ENCODE measurements around the gene PACRG. TPM values are rescaled to one million over a fixed set of nuclear protein-coding genes. Genes with fewer than 3 reads are reported as not detected.

Gene PACRG
- total and polyA plus RNA-seq, 2 of the 8 experiments (the other 6 are each of a cell fraction or from before 2014, with no cell fraction given) = 0.44 to 0.54 TPM

DNA sequence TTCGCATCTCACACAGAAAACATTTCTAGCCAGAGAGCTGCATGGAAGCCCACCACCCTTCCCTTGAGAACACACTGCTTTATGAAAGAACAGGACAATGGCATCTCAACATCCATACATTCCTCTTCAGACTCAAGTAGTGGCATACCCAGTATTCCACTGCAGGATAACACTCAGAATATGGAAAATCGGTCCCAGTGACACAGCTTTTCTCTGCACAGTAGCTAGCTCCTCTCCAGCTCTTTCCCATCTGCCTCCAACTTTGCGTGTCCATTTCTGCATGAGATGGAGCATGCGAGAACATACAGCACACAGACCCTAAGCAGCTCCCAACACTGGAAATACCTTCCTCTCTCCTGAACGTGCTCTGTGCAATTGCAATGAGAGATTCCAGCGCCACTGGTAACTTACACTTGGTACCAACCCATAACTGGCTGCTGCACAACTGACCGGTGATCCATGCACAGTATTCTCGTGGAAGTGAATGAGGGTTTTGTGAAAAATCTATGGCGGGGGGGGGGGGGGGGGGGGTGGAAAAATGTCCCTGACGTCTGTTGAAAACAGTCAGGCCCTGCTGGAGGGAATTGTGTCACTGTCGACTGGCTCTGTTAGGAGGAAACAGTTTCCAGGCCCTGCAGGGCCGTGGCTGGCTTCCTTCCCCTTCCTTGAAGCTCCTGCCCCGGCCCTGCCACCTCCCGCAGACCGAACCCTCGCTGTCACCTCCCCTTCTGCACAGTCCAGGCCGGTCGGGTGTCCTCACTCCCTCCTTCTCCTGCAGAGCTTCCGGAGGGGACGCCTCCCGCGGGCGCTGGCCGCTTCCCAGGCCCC lies 420.9 kb downstream of the PACRG start (continued):
- no peak for TF ChIP-seq JUND (IDR thresholded peaks at IDR 0.05; ENCODE audit: low read length)
- TF ChIP-seq SUZ12 (IDR thresholded peaks at IDR 0.05; ENCODE audit: low read length) = no peak
- TF ChIP-seq E2F6 (IDR thresholded peaks at IDR 0.05) = no peak
- no peak for TF ChIP-seq POLR2A (IDR thresholded peaks at IDR 0.05; ENCODE audit: control extremely low read depth in 1 of 2, low read depth in 2 of 2, low read length in 2 of 2)
- no peak for TF ChIP-seq KDM5A (IDR thresholded peaks at IDR 0.05; ENCODE audit: low read length)
- TF ChIP-seq POLR2AphosphoS5 (IDR thresholded peaks at IDR 0.05; ENCODE audit: low read depth, low read length) = no peak
- no peak for TF ChIP-seq EP300 (IDR thresholded peaks at IDR 0.05; ENCODE audit: borderline replicate concordance in 1 of 2, low read depth in 2 of 2, low read length in 2 of 2)
- TF ChIP-seq PHF8 (conservative IDR thresholded peaks at IDR 0.05; ENCODE audit: low read depth, low read length) = no peak
- no peak for TF ChIP-seq BRCA1 (IDR thresholded peaks at IDR 0.05; ENCODE audit: low read depth, low read length)
- TF ChIP-seq RXRA (IDR thresholded peaks at IDR 0.05; ENCODE audit: insufficient read depth, low read depth, low read length) = no peak
